GM06990 (cell line): ENCODE data around the gene FETUB.

Experiments
- DNase-seq: peaks from one replicate; pipeline ENCODE4 v3.0.0-alpha.2; 2011; ENCODE audit not compliant: insufficient read length; ENCODE audit errors: extremely low read depth
- H3K27me3 ChIP-seq: replicated peaks from 2 replicates; pipeline ENCODE4 v1.6.0; 2011; ENCODE audit warnings: low read length; ENCODE audit not compliant: control insufficient read depth, insufficient read depth
- H3K36me3 ChIP-seq: 2 replicates; pipeline ENCODE4 v1.5.1; 2011; ENCODE audit warnings: low read length; ENCODE audit not compliant: control insufficient read depth, insufficient read depth
- H3K4me3 ChIP-seq: replicated peaks from 2 replicates; pipeline ENCODE4 v1.5.1; 2011; ENCODE audit warnings: low read depth, mild to moderate bottlenecking, control low read depth, low read length
- CTCF ChIP-seq: IDR thresholded peaks from 2 replicates; pipeline ENCODE4 v1.5.1; 2011; ENCODE audit warnings: low read length, control low read depth, mild to moderate bottlenecking, inconsistent platforms; ENCODE audit not compliant: insufficient read depth, poor library complexity, severe bottlenecking

Gene FETUB

DNA sequence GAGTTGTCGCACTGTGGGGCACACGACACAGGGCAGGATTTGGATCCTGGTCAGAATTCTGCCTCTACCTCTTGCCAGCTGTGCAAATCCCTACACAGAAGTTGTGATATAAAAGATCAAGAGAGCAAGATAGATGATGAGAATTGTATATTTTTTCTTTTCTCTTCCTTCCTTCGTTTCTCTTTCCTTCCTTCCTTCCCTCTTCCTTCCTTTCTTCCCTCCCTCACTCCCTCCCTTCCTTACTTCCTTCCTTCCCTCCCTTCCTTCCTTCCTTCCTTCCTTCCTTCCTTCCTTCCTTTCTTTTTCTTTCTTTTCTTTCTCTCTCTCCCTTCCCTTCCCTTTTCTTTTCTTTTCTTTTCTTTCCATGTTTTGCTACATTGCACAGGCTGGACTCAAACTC is 39.3 kb upstream of the FETUB start:
- no peaks in the 10 kb centered on the region for H3K36me3 ChIP-seq
- no peak overlapping the region for H3K4me3 ChIP-seq
- TF ChIP-seq CTCF: no peak
- no peaks in the 10 kb centered on the region for H3K27me3 ChIP-seq
- no peak for DNase-seq

DNA sequence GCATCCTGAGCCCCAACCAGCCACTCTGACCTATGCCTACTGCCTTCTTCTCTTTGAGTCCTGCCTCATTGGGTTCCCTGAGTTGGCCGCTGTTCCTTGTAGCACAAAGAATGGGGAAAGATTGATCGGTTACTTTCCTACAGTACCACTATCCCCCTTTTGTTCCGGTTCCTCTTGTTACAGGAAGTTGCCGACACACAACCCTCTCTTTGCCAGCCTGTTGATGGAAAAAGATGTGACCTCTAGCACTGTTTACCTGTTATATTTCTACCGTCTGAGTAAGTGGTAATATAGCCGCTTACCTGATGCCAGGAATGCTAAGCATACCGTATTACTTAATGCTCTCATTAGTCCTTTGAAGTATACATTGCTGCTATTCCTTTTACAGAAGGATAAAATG is 37.0 kb upstream of the FETUB start:
- H3K27me3 ChIP-seq: no peaks in the 10 kb centered on the region
- no peak for TF ChIP-seq CTCF
- H3K4me3 ChIP-seq: no peak overlapping the region
- H3K36me3 ChIP-seq: no peaks in the 10 kb centered on the region
- DNase-seq: no peak

DNA sequence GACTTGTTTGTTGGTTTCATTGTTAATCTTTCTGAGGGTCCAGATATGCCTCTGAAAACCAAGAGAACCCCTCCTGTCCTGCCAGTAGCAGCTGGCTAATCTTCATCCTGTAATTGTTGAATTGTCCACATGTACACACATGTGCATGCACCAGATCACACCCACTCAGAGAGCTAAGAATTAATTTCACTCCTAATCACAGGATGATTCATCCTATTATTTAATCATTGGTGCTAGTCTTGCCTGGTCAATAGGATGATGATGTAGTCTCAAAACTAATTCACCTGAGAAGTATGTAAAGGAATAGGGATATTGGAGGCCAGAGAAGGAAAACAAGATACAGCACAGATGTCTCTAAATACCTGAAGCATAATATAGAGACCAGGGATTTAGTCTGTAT is 35.1 kb upstream of the FETUB start:
- Histone ChIP-seq H3K27me3 (no peaks in the 10 kb centered on the region), H3K4me3 (no peak overlapping the region), H3K36me3 (no peaks in the 10 kb centered on the region)
- DNase-seq: no peak
- no peak for TF ChIP-seq CTCF

DNA sequence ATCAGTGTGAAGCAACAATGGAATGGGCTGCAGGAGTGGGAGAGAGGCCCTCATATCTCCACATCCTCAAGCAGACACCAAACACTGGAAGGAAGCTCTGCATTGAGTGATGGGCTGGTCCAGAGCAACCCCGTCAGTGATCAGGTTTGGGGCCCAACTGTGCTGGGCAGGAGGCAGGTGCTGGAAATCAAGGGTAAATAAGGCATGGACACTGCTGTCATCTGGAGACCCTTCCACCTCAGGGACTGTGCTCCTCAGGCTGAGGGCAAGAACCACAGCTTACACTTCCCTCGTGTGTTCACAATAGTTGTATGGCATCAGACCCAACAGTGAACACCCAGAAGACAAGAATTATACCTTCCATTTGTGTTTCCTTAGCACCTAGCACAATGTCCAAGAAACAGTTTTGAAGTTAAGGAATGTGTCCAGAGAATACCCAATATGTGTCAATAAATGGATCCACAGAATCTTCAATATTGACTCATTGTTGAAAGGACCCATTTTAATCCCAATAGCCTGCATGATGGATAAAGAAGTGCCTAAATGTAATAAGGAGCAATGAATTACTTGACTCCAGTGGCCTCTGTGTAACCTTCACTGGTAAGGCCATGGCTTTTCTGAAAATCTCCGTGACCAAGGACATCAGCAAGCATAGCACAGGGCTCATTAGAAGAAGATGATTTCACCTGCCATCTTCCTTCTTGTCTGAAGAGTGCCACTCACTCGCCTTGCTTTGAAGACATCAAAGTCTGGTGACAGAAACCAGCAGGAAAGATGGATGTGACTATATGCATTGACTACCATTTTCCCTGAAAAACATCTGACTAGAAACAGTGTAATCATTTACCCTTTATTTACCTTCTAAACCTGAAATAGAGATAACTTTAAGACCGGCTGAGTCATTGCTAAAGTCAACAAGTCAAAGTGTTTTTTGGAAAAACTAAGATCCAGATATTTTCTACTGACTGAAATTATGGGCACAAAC is 34.3 kb upstream of the FETUB start:
- TF ChIP-seq CTCF: no peak
- no peak for DNase-seq
- no peak overlapping the region for H3K4me3 ChIP-seq
- H3K27me3 ChIP-seq: no peaks in the 10 kb centered on the region
- H3K36me3 ChIP-seq: no peaks in the 10 kb centered on the region

DNA sequence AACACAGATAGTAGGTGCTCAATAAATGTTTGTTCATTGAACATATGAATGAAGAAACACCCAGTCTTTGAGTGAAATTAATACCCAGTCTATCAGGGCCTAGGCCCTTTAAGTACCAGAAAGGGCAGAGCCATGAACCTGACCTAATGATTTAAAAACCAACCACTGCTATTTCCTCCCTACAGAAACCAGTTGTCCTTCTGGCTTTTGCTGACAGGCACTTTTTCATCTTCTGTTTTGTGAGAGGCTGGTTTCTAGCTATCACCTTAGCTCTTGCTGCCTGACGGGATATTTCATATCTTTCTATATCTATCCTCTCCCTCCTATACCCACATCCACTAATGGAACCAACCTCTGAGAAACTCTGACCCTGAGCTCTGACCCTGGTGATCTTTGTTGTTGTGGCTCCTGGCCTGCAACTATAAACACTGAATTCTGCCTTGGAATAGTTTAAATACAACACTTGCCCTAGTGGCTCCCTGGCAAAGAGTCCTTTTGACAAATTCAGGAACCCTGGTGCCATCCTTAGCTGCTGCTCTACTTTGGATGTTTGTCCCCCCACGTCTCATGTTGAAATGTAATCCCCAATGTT is 31.5 kb upstream of the FETUB start:
- TF ChIP-seq CTCF: no peak
- Histone ChIP-seq H3K36me3 (no peaks in the 10 kb centered on the region), H3K27me3 (no peaks in the 10 kb centered on the region; the same call in 1 of the 2 replicates), H3K4me3 (no peak overlapping the region)
- DNase-seq: no peak
